ENCODE measurements around the gene NPRL2.

NPRL2 gene

DNA sequence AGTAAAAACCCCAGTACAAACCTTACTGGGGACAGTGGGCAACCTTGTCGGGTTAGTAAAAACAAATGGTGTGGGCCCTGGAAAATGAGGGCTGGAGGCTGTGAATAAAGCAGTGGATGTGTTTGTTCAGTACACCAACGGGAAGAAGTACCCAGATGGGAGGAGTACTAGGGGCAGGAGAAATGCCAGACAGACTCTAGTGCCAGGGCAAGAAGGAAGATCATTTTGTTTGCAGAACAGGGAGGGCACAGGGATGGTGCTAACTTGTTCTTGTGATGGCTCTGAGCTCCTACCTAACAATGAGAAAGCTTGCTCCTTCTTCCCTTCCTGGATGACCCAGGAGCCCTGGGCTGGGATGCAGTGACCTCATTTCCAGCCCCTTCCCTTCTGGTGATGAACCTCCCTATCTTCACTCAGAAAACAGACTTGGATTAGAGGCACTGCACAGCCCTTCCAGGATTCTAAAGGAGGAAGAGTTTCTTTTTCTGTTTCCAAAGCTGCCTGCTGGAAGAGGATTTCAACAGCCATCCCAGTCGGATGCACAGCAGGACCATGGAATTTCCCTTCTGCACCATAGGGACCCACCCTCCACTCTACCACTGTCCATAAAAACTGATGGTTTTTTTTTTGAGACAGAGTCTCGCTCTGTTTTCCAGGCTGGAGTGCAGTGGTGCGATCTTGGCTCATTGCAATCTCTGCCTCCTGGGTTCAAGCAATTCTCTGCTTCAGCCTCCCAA is 16.1 kb downstream of the NPRL2 start:
- H3K4me1 ChIP-seq (ENCODE audit: insufficient read depth, low read length): peaks cover 5% of the 10 kb centered on the region
- H3K9me3 ChIP-seq (ENCODE audit: control insufficient read depth, insufficient read depth, low read length): no peaks in the 10 kb centered on the region
- peaks cover 4% of the 10 kb centered on the region for H3K36me3 ChIP-seq (ENCODE audit: insufficient read depth, low read length)
- no peak overlapping the region for H3K9ac ChIP-seq (ENCODE audit: low read depth, low read length)

DNA sequence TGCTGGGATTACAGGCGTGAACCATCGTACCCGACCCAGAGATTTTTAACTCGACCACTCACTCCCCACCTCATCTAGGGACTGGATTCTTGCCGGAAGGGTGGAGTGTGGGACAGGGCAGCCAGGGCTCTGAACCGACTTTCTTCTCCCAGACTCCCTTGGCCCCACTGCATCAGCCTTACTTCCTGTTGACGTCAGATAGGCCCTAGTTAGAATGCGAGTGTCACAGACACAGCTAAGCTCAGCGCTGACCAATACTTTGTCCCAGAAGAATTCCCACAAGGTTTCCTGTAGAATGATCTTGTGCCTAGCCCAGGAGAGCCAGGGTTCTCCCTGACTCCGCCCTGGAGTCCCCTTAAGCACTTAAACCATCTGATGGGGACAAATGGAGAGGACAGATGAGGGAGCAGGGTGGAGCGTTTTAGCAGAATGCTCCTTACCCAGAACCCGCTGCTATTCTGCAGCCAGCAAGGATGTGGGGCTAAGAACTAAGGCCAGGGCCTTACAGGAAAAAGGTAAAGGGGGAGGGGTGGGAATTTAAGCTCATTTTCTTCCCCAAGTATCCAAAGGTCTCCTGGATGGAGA is 16.7 kb downstream of the NPRL2 start:
- H3K4me1 ChIP-seq (ENCODE audit: insufficient read depth, low read length): peaks cover 3% of the 10 kb centered on the region; the same call in 1 of the 2 replicates
- peaks cover 4% of the 10 kb centered on the region for H3K36me3 ChIP-seq (ENCODE audit: insufficient read depth, low read length)
- H3K9me3 ChIP-seq (ENCODE audit: control insufficient read depth, insufficient read depth, low read length): no peaks in the 10 kb centered on the region
- no peak overlapping the region for H3K9ac ChIP-seq (ENCODE audit: low read depth, low read length)

DNA sequence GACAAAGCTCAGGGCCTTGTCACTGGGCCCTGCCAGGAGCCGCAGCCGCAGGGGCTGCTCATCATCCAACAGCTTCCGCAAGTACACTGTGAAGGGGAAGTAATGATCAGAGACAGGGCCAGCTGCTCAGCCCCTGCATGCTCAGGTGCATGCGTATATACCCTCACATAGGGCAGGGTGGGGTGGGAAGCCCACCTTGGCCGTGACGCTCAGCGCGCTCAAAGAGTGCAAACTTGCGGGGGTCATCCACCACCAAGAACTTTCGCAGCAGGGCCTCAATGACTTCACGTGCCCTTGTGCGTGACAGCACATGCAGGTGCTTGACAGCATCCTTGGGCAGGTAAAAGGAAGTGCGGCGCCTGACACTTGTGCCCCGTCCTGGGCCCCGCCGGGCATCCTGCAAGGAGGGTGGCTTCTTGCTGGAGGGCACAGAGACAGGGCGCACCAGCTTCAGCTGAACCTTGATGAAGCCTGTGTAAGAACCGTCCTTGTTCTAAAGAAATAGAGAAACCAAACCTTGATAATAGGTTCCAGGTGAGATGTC is 19.1 kb downstream of the NPRL2 start:
- peaks cover 4% of the 10 kb centered on the region for H3K36me3 ChIP-seq (ENCODE audit: insufficient read depth, low read length)
- H3K4me1 ChIP-seq (ENCODE audit: insufficient read depth, low read length): no peaks in the 10 kb centered on the region
- no peak overlapping the region for H3K9ac ChIP-seq (ENCODE audit: low read depth, low read length)
- no peaks in the 10 kb centered on the region for H3K9me3 ChIP-seq (ENCODE audit: control insufficient read depth, insufficient read depth, low read length)

DNA sequence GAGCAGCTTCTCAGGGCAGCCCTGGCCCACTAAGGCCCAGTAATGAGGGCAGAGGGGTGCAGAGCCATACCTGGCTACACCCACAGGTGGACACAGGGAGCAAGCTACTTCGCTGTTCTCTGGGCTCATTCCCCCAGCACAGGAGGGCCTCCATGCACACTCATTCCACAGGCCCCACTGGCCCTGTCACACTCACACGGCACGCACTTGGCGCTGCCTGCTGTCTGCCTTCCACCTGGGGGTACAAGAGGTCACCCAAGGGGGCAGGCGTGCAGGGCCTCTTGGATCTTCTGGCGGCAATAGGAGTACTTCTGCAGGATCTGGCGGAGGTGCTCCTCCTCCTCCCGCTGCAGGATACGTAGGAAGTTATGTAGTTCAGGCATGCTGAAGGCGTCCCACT is 20.2 kb downstream of the NPRL2 start:
- no peaks in the 10 kb centered on the region for H3K9me3 ChIP-seq (ENCODE audit: control insufficient read depth, insufficient read depth, low read length)
- peaks cover 4% of the 10 kb centered on the region for H3K36me3 ChIP-seq (ENCODE audit: insufficient read depth, low read length)
- H3K9ac ChIP-seq (ENCODE audit: low read depth, low read length): no peak overlapping the region
- H3K4me1 ChIP-seq (ENCODE audit: insufficient read depth, low read length): no peaks in the 10 kb centered on the region

DNA sequence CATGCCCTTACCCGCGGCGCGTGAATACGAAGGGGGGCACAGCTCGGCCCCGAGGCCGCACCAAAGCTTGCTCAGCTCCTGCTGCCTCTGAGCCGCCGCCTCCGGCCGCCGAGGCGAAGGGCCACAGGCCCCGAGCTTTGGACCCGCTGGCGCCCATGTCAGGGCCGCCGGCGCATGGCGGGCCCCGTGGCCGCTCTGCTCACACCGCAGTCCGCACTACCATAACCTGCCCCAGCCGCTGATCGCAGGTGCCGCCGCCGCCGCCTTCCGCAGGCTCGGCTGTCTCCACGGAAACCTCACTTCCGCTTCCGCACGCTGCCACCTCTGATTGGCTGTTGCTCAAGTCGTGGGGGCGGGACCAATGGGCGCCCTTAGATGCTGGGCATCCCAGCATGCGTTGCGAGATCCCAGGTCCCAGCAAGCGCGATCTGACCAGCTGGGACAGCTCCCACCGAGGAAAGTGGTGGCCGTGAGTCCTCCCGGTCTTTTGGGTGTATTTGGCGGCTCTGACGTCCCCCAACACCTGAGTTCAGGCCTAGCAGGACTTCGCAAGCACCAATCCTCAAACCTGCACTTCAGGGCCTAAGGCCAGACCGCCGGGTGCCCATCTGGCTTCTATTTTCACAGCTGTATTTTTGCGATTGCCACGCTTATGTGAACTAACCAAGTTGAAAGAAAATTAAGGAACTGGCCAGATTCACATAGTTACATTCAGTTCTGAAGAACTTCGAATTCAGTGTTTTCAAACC is 22.5 kb downstream of the NPRL2 start, which contains the start of gene TUSC2:
Gene TUSC2, minus strand, starts transcription at position 281 of the 749 bp plus-strand sequence. Its CDS starts 124 bp downstream, at position 157.
- H3K9me3 ChIP-seq (ENCODE audit: control insufficient read depth, insufficient read depth, low read length): no peaks in the 10 kb centered on the region
- peak within 1 kb of the TSS; percentile 88 for H3K9ac ChIP-seq (ENCODE audit: low read depth, low read length)
- H3K36me3 ChIP-seq (ENCODE audit: insufficient read depth, low read length): no peaks in the 10 kb centered on the region; the same call in none of the 2 replicates
- H3K4me1 ChIP-seq (ENCODE audit: insufficient read depth, low read length): peaks cover 8% of the 10 kb centered on the region; the same call in 1 of the 2 replicates

DNA sequence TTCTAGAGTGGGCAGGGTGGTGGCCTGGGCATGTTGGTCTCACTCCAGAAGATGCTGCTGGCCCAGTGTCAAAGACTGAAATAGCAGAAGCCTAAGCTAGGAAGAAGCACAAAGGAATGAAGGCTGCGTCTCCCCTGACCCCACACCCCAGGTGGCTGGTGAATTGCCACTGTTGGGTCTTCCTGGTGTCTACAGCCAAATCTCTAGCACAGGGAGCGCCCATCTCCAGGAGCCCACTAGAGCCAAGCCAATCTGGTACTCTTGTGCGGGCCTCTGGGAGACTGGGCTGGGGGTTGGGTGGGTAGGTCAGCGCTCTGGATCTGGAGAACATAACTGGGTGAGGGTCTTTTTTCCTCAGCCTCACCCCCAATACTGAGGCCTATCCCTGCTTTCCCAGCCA is 23.4 kb downstream of the NPRL2 start:
- H3K9me3 ChIP-seq (ENCODE audit: control insufficient read depth, insufficient read depth, low read length): no peaks in the 10 kb centered on the region
- peak overlapping the region; percentile 88 for H3K9ac ChIP-seq (ENCODE audit: low read depth, low read length)
- H3K36me3 ChIP-seq (ENCODE audit: insufficient read depth, low read length): no peaks in the 10 kb centered on the region; the same call in none of the 2 replicates
- H3K4me1 ChIP-seq (ENCODE audit: insufficient read depth, low read length): peaks cover 13% of the 10 kb centered on the region; the same call in 1 of the 2 replicates

DNA sequence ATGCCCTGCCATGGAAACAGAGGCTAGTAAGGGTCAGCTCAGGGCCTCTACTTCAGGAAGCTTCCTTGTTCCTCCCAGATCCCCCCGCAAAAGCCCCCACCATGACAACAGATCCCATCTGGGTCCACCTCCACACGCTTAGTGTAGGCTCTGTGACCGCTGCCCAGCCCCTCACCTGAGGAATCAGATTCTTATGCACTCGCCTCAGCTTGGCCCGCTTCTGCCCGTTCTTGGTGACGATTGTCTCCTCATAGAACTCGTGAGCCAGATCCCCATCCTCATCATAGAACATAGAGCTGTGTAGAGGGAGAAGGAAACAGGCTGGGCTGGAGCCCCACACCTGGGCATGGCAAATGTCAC is 24.4 kb downstream of the NPRL2 start:
- H3K9me3 ChIP-seq (ENCODE audit: control insufficient read depth, insufficient read depth, low read length): no peaks in the 10 kb centered on the region
- peaks cover 13% of the 10 kb centered on the region; the same call in 1 of the 2 replicates for H3K4me1 ChIP-seq (ENCODE audit: insufficient read depth, low read length)
- H3K36me3 ChIP-seq (ENCODE audit: insufficient read depth, low read length): no peaks in the 10 kb centered on the region; the same call in 1 of the 2 replicates
- H3K9ac ChIP-seq (ENCODE audit: low read depth, low read length): no peak overlapping the region

DNA sequence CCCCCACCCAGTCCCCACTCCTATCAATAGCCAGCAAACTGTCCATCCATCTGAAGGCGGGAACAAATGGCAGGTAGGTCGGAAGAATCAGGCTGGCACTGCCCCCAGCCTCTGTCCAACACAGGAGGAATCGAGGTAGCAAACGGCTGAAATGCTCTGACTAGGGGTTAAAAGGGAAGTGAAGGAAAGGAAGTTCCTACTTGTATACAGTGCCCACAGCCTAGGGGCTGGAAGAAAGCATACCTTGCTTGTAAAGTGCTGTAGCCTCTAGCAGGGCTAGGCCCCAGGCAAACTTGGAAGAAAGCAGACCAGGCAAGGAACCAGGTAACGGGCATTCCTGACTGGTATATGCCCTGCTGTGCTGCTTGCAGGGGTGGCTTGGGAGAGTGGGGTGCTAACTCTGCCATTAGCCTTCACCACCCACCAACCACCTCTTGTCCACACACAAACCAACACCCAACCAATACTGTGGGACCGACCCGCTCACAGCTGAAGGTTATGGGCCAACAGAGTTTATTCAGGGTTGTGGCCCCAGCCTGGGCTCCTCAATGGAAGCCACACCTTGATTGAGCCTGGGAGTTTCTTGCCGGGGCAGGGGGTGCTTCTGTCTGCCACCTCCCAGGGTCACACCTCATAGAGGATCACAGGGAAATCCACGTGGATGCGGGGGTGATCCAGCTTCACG is 24.9 kb downstream of the NPRL2 start:
- Histone ChIP-seq H3K4me1 (ENCODE audit: insufficient read depth, low read length) (peaks cover 13% of the 10 kb centered on the region; the same call in 1 of the 2 replicates), H3K9me3 (ENCODE audit: control insufficient read depth, insufficient read depth, low read length) (no peaks in the 10 kb centered on the region), H3K36me3 (ENCODE audit: insufficient read depth, low read length) (no peaks in the 10 kb centered on the region), H3K9ac (ENCODE audit: low read depth, low read length) (no peak overlapping the region)

DNA sequence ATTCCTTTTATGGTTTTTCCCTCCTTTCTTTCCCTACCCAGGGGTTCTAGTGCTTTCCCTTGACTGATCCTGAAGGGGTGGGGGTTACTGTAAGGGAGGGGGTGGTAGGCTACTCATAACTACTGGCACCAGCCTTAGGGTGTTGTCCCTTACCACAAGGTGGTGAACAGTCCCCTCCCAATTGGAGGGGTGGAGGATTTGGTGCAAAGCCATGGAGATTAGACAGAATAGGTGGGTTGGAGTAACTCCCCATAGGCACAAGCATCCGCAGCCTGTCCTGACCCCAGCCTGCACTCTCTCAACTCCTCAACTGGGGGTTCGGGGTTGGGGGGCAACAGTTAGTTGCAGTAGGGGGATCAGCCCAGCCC is 25.5 kb downstream of the NPRL2 start:
- Histone ChIP-seq H3K9me3 (ENCODE audit: control insufficient read depth, insufficient read depth, low read length) (no peaks in the 10 kb centered on the region), H3K4me1 (ENCODE audit: insufficient read depth, low read length) (peaks cover 17% of the 10 kb centered on the region; the same call in 1 of the 2 replicates), H3K9ac (ENCODE audit: low read depth, low read length) (no peak overlapping the region), H3K36me3 (ENCODE audit: insufficient read depth, low read length) (no peaks in the 10 kb centered on the region)

DNA sequence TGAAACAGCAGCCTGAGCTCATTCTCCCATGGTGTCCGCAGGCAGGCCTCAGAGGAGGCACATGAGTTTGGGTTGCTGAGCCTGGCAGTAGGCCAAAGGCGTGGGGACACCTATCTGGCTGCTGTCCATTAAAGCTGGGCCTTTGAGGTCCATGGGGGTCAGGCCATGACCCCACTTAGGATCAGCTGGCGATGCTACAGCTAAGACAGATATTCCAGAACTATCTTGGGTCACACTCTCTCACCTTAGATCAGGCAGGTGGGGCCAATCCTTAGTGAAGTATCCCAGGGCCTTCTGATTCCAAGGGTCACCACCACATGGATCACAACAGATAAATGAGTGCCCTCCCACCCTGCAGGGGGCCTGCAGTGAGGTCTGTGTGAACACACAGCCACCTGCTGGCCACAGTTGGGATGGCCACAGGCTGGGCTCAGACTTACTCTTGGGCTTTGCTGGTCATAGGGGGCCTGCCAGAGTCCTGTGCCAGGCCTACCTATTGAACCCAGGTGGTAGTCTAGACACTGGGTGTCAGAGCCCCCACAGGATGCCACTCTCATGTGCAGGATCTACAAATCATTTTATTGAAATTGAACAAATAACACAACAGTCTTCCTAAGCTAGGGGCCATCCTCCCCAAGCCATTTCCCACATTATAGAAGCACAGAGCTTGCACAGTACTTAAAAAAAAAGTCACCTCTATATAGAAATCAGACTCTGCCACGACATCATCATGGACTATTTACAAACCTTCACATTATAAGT is 26.0 kb downstream of the NPRL2 start:
- H3K9ac ChIP-seq (ENCODE audit: low read depth, low read length): no peak overlapping the region
- H3K9me3 ChIP-seq (ENCODE audit: control insufficient read depth, insufficient read depth, low read length): no peaks in the 10 kb centered on the region
- H3K36me3 ChIP-seq (ENCODE audit: insufficient read depth, low read length): peaks cover 4% of the 10 kb centered on the region; the same call in 1 of the 2 replicates
- H3K4me1 ChIP-seq (ENCODE audit: insufficient read depth, low read length): peaks cover 22% of the 10 kb centered on the region; the same call in 1 of the 2 replicates

DNA sequence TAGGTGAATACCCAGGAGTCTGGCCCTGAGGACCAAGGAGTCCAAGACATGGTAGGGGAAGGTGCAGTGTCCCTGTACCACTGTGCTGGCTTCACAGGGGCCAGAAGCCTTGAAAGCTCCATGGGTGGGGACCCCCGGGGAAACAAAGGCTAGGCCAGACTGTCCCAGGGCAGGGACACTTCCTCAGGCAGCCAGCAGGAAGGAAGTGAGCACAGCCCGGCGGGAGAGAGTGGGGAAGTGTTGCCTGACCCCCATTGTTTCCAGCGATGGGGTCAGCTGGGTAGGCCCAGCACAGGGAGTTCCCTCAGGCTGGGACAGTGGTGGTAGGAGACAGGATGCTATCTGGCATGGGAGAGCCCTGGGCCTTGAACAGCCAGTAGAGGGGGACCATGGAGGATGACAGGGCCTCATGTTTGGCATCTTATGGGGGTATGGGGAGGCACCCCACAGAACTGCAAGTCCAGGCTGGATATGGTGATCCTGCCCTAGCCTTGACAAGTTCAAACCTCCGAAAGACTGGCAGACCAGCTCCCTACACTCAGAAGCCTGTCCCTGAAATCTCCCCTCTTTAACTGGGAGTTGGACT is 26.9 kb downstream of the NPRL2 start:
- Histone ChIP-seq H3K4me1 (ENCODE audit: insufficient read depth, low read length) (peaks cover 22% of the 10 kb centered on the region; the same call in 1 of the 2 replicates), H3K36me3 (ENCODE audit: insufficient read depth, low read length) (peaks cover 9% of the 10 kb centered on the region), H3K9me3 (ENCODE audit: control insufficient read depth, insufficient read depth, low read length) (no peaks in the 10 kb centered on the region), H3K9ac (ENCODE audit: low read depth, low read length) (no peak overlapping the region)

DNA sequence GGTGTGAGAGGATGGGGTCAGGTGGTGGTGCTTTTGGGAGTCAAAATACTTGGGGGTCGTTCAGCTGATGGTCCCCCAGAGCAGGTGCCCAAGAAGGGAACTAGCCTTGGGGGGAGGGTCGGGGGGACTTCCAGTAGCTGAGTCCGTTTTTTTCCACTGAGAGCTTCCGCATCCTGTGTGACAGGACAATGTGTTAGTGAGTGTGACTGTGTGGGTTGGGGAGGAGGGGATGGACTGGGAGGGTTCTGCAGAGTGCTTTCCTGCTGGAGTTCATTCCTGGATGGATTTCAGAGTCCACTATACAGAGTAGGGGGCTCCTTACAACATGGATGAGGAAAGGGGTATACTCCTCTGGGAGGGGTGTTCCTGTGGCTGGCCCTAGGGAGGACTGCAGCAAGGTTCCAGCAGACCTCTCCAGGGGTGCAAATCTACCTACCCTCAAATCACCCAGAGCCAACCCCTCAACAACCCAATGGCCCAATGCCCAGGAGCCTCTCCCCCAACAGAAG is 27.4 kb downstream of the NPRL2 start:
- H3K36me3 ChIP-seq (ENCODE audit: insufficient read depth, low read length): peaks cover 9% of the 10 kb centered on the region
- H3K9me3 ChIP-seq (ENCODE audit: control insufficient read depth, insufficient read depth, low read length): no peaks in the 10 kb centered on the region
- H3K9ac ChIP-seq (ENCODE audit: low read depth, low read length): peak overlapping the region; percentile 89; the same call in 1 of the 2 replicates
- H3K4me1 ChIP-seq (ENCODE audit: insufficient read depth, low read length): peaks cover 22% of the 10 kb centered on the region; the same call in 1 of the 2 replicates

Data from ES-I3 (cell line).